ENCODE results near the gene MKNK2. TPM values are rescaled to one million over a fixed set of nuclear protein-coding genes. Genes with fewer than 3 reads are reported as not detected.
A peak's percentile ranks its signal among the peaks of the same experiment; 100 is the strongest.

Gene MKNK2
- total RNA-seq, 1 donor from 2014 or later, result 311 TPM

- no peak for ATAC-seq
Observed at GRCh38 chr19:2057484-2058469, 6.7 kb upstream of the MKNK2 start.

GRCh38 chr19:2056837-2057192 lies 5.8 kb upstream of the MKNK2 start:
- ATAC-seq, result no peak

- ATAC-seq, result no peak
Observed at GRCh38 chr19:2055931-2056836, 5.1 kb upstream of the MKNK2 start.

- ATAC-seq, result peak; percentile 5
Observed at GRCh38 chr19:2054763-2055162, 3.7 kb upstream of the MKNK2 start.

- ATAC-seq, result no peak
Observed at GRCh38 chr19:2053601-2054389, 2.8 kb upstream of the MKNK2 start.

GRCh38 chr19:2051773-2052704 lies 995 bp upstream of the MKNK2 start:
- ATAC-seq, result peak; percentile 27

- peak; percentile 1 for ATAC-seq
Observed at GRCh38 chr19:2050349-2050990, 574 bp downstream of the MKNK2 start.

GRCh38 chr19:2049741-2050348 lies 1.2 kb downstream of the MKNK2 start:
- ATAC-seq, result peak; percentile 43

- ATAC-seq, result no peak
Observed at GRCh38 chr19:2048959-2049740, 1.9 kb downstream of the MKNK2 start.

- ATAC-seq, result no peak
Observed at GRCh38 chr19:2048104-2048958, 2.7 kb downstream of the MKNK2 start.

- ATAC-seq, result no peak
Observed at GRCh38 chr19:2047449-2048103, 3.5 kb downstream of the MKNK2 start.

GRCh38 chr19:2047076-2047448 lies 4.0 kb downstream of the MKNK2 start:
- ATAC-seq, result no peak

- ATAC-seq, result no peak
Observed at GRCh38 chr19:2046046-2046907, 4.8 kb downstream of the MKNK2 start.

- ATAC-seq, result no peak
Observed at GRCh38 chr19:2045501-2046045, 5.5 kb downstream of the MKNK2 start.

GRCh38 chr19:2044709-2045500 lies 6.1 kb downstream of the MKNK2 start:
- ATAC-seq, result no peak

Data from esophagus mucosa (tissue), 1 donor.